Measurements from ENCODE around the gene SARNP. TPM values are rescaled to one million over a fixed set of nuclear protein-coding genes. Genes with fewer than 3 reads are reported as not detected.
A peak's percentile ranks its signal among the peaks of the same experiment; 100 is the strongest.

SARNP gene
- total and polyA plus RNA-seq, 9 of the 15 experiments (the other 6 are each of a cell fraction or from before 2014, with no cell fraction given) = 70.1 to 400 (median 198) TPM

GRCh38 chr12:55738123-55739024 is 79.2 kb downstream of the SARNP start (continued):
- TF ChIP-seq FOXO4 (CRISPR knock-in tag; IDR thresholded peaks at IDR 0.05) (no peak), TFAP4 (CRISPR knock-in tag; IDR thresholded peaks at IDR 0.05; ENCODE audit: borderline replicate concordance) (peak; percentile 36; the same call in 1 of the 2 replicates), NFRKB (IDR thresholded peaks at IDR 0.05; ENCODE audit: low read depth) (no peak), ZNF586 (CRISPR knock-in tag; conservative IDR thresholded peaks at IDR 0.05) (no peak), ZNF76 (CRISPR knock-in tag; IDR thresholded peaks at IDR 0.05; ENCODE audit: borderline replicate concordance) (no peak), CBFB (CRISPR knock-in tag; IDR thresholded peaks at IDR 0.05) (no peak), TSC22D4 (tag; IDR thresholded peaks at IDR 0.05) (no peak), MAFK (IDR thresholded peaks at IDR 0.05; ENCODE audit: low read length) (peak; percentile 82), MLLT1 (IDR thresholded peaks at IDR 0.05) (no peak), ZFP30 (CRISPR knock-in tag; IDR thresholded peaks at IDR 0.05; ENCODE audit: borderline replicate concordance) (no peak), MECOM (CRISPR knock-in tag; IDR thresholded peaks at IDR 0.05) (no peak), ZNF277 (CRISPR knock-in tag; IDR thresholded peaks at IDR 0.05; ENCODE audit: borderline replicate concordance) (no peak), GATAD2B (IDR thresholded peaks at IDR 0.05; ENCODE audit: borderline replicate concordance) (no peak), PKNOX1 (IDR thresholded peaks at IDR 0.05) (peak; percentile 85), ZNF121 (CRISPR knock-in tag; conservative IDR thresholded peaks at IDR 0.05) (no peak), GTF2A2 (tag; IDR thresholded peaks at IDR 0.05) (no peak), KLF16 (IDR thresholded peaks at IDR 0.05) (no peak), CREM (IDR thresholded peaks at IDR 0.05; ENCODE audit: low read depth) (no peak), ZNF140 (CRISPR knock-in tag; IDR thresholded peaks at IDR 0.05) (no peak), RBM17 (IDR thresholded peaks at IDR 0.05; ENCODE audit: borderline replicate concordance, low read depth, low read length) (no peak), EP300 (IDR thresholded peaks at IDR 0.05; ENCODE audit: low read length) (no peak), ZNF408 (CRISPR knock-in tag; IDR thresholded peaks at IDR 0.05; ENCODE audit: low read depth) (no peak), ZNF57 (CRISPR knock-in tag; IDR thresholded peaks at IDR 0.05) (no peak), HSF4 (CRISPR knock-in tag; IDR thresholded peaks at IDR 0.05; ENCODE audit: borderline replicate concordance) (no peak)

Data from K562 (cell line).